K562 (cell line): ENCODE measurements around the gene MTMR10. TPM values are rescaled to one million over a fixed set of nuclear protein-coding genes. Genes with fewer than 3 reads are reported as not detected.

ENCODE experiments used
- ATAC-seq: fragments of 200-7000 bp; cut with Tn5 transposase; 3 replicates; pipeline ENCODE4 v1.9.1; 2020; ENCODE audit warnings: moderate library complexity
- BruUV-seq: library from RNA; stranded (reverse); fragments of 400-500 nt; replicated peaks from 2 replicates; lab custom pipeline; 2021; lab: Mats Ljungman, UMichigan
- CTCF ChIA-PET: fragments of 300-600 bp; formaldehyde crosslinking; extraction: SDS; loops from one replicate; lab custom pipeline; 2021; ENCODE audit warnings: low intra/inter-chr PET ratio; lab: Yijun Ruan, JAX
- POLR2A ChIA-PET: fragments of 300-600, 350-650 bp; sonication (Branson Sonifier 250); formaldehyde crosslinking; extraction: SDS; loops from one replicate; lab custom pipeline; 2021; ENCODE audit warnings: antibody characterized with exemption, inconsistent platforms; lab: Yijun Ruan, JAX
- DNase-seq, 4 experiments: peaks; one replicate each; pipeline versions ENCODE4 v3.0.0 to v3.0.0-alpha.2; 2011 to 2018; ENCODE audit warnings: low spot score in 3 of 4, mixed read lengths in 3 of 4; ENCODE audit errors: extremely low read depth in 1 of 4
- FAIRE-seq: peaks from 2 replicates; lab custom pipeline; 2011; peaks lifted over from hg19 to GRCh38; lab: Jason Lieb, UNC
- H2AFZ ChIP-seq: 2 replicates; pipeline ENCODE4 v1.6.0; 2011; ENCODE audit warnings: low read depth, low read length, control low read depth, inconsistent platforms
- H3K27ac ChIP-seq: fragments of 200-600 bp; 3 replicates; pipeline ENCODE4 v1.8.0; 2011; ENCODE audit warnings: low read depth, mild to moderate bottlenecking, control low read depth, inconsistent platforms, low read length, moderate library complexity, mixed read lengths; ENCODE audit errors: extremely low read depth
- H3K27me3 ChIP-seq, 2 experiments: fragments of 300-600 bp in 1 of 2; 2 replicates in 1 of 2; 3 replicates in 1 of 2; pipeline versions ENCODE4 v1.6.0 to v1.8.0; 2011; ENCODE audit warnings: inconsistent platforms in 2 of 2, low read length in 2 of 2, mild to moderate bottlenecking in 1 of 2, mixed read lengths in 1 of 2, moderate library complexity in 1 of 2; ENCODE audit not compliant: control insufficient read depth in 2 of 2, insufficient read depth in 2 of 2
- H3K36me3 ChIP-seq: fragments of 300-600 bp; 3 replicates; pipeline ENCODE4 v1.8.0; 2011; ENCODE audit warnings: mild to moderate bottlenecking, low read length, inconsistent platforms; ENCODE audit not compliant: control insufficient read depth, insufficient read depth
- H3K4me1 ChIP-seq, 2 experiments: fragments of 200-600 bp in 1 of 2; replicated peaks in 1 of 2; 2 replicates in 1 of 2; 3 replicates in 1 of 2; pipeline versions ENCODE4 v1.5.1 to v1.8.0; 2011; ENCODE audit warnings: inconsistent platforms in 2 of 2, low read length in 2 of 2, mild to moderate bottlenecking in 1 of 2, mixed read lengths in 1 of 2, moderate library complexity in 1 of 2; ENCODE audit not compliant: control insufficient read depth in 2 of 2, insufficient read depth in 2 of 2
- H3K4me2 ChIP-seq: 2 replicates; pipeline ENCODE4 v1.6.1; 2011; ENCODE audit warnings: low read length, control low read depth, inconsistent platforms, mixed read lengths; ENCODE audit not compliant: insufficient read depth
- H3K4me3 ChIP-seq: fragments of 200-600 bp; sonication (generic), shearing (Covaris generic); 2 replicates; pipeline ENCODE4 v1.5.1; 2016; ENCODE audit warnings: control low read depth, inconsistent platforms
- H3K79me2 ChIP-seq: fragments of 200-600 bp; 3 replicates; pipeline ENCODE4 v1.8.0; 2011; ENCODE audit warnings: low read length, inconsistent platforms; ENCODE audit not compliant: control insufficient read depth, insufficient read depth
- H3K9ac ChIP-seq, 2 experiments: 2 replicates each; pipeline versions ENCODE4 v1.6.0 to v1.6.1; 2011; ENCODE audit warnings: low read depth in 2 of 2, low read length in 2 of 2, control low read depth in 1 of 2, inconsistent platforms in 1 of 2, mild to moderate bottlenecking in 1 of 2, mixed read lengths in 1 of 2; ENCODE audit not compliant: insufficient read depth in 1 of 2
- H3K9me1 ChIP-seq: one replicate; pipeline ENCODE4 v1.6.0; 2011; ENCODE audit warnings: inconsistent platforms, mild to moderate bottlenecking, low read length, moderate library complexity; ENCODE audit not compliant: control insufficient read depth, insufficient read depth
- H3K9me3 ChIP-seq: replicated peaks from 2 replicates; pipeline ENCODE4 v1.5.1; 2011; ENCODE audit warnings: low read depth, low read length, inconsistent platforms; ENCODE audit not compliant: control insufficient read depth, insufficient read depth
- H4K20me1 ChIP-seq: replicated peaks from 2 replicates; pipeline ENCODE4 v1.6.1; 2011; ENCODE audit warnings: low read length, inconsistent platforms, mixed read lengths; ENCODE audit not compliant: control insufficient read depth, insufficient read depth
- GATAD2B ChIP-seq: fragments of 450-650 bp; IDR thresholded peaks from 2 replicates; pipeline ENCODE4 v1.6.1; 2017; ENCODE audit warnings: mild to moderate bottlenecking, borderline replicate concordance
- GTF3C2 ChIP-seq: IDR thresholded peaks from 3 replicates; pipeline ENCODE4 v1.6.1; 2011; ENCODE audit warnings: borderline replicate concordance, mild to moderate bottlenecking, moderate library complexity; ENCODE audit not compliant: insufficient read length; ENCODE audit errors: extremely low read depth
- HEY1 ChIP-seq: fragments of 250-450 bp; sonication (Bioruptor Pico); IDR thresholded peaks from 2 replicates; pipeline ENCODE4 v1.5.0; 2020; ENCODE audit warnings: mild to moderate bottlenecking, moderate library complexity, borderline replicate concordance
- IRF2 ChIP-seq: sonication (generic); formaldehyde crosslinking; IDR thresholded peaks from 2 replicates; pipeline ENCODE4 v1.8.1; 2022; ENCODE audit warnings: mild to moderate bottlenecking, missing genetic modification reagents
- MCM3 ChIP-seq: fragments of 450-650 bp; IDR thresholded peaks from 2 replicates; pipeline ENCODE4 v1.6.1; 2016
- NKRF ChIP-seq: fragments of 450-650 bp; IDR thresholded peaks from 2 replicates; pipeline ENCODE4 v1.6.1; 2016; ENCODE audit warnings: borderline replicate concordance
- SNAPC5 ChIP-seq: fragments of 250-450 bp; sonication (Bioruptor Pico); IDR thresholded peaks from 2 replicates; pipeline ENCODE4 v1.8.0; 2021; ENCODE audit warnings: moderate library complexity, mild to moderate bottlenecking, inconsistent platforms
- TOE1 ChIP-seq, 2 experiments: fragments of 450-650 bp in 1 of 2; sonication (generic) in 1 of 2; formaldehyde crosslinking in 1 of 2; IDR thresholded peaks; 2 replicates each; pipeline versions ENCODE4 v1.7.1 to v1.8.0; 2016 to 2022; ENCODE audit warnings: borderline replicate concordance in 2 of 2, mild to moderate bottlenecking in 2 of 2, antibody characterized with exemption in 1 of 2, inconsistent platforms in 1 of 2, low read depth in 1 of 2, missing genetic modification reagents in 1 of 2, moderate library complexity in 1 of 2
- ZBTB49 ChIP-seq: sonication (generic); formaldehyde crosslinking; IDR thresholded peaks from 2 replicates; pipeline ENCODE4 v1.8.0; 2022; ENCODE audit warnings: missing genetic modification reagents, mild to moderate bottlenecking, borderline replicate concordance
- ZNF24 ChIP-seq: fragments of 450-650 bp; IDR thresholded peaks from 2 replicates; pipeline ENCODE4 v1.6.1; 2016
- ZNF431 ChIP-seq: sonication (generic); formaldehyde crosslinking; IDR thresholded peaks from 2 replicates; pipeline ENCODE4 v1.8.0; 2022; ENCODE audit warnings: mild to moderate bottlenecking, missing genetic modification reagents
- ZNF639 ChIP-seq, 2 experiments: fragments of 200-800 bp in 1 of 2; sonication (Bioruptor generic) in 1 of 2; sonication (generic) in 1 of 2; formaldehyde crosslinking in 1 of 2; IDR thresholded peaks in 1 of 2; conservative IDR thresholded peaks in 1 of 2; 2 replicates each; pipeline versions ENCODE4 v1.5.0 to v1.6.1; 2016 to 2020; ENCODE audit warnings: missing compliant biosample characterization in 1 of 2, missing genetic modification characterization in 1 of 2, missing genetic modification reagents in 1 of 2
- WGBS: fragments of 100-300 bp; shearing (Covaris generic); methylation state at CpG from one replicate; pipeline ENCODE4 v1.1.6; 2016; ENCODE audit warnings: low coverage, mixed read lengths; ENCODE audit not compliant: insufficient coverage; ENCODE audit errors: missing lambda C conversion rate; 5-methylcytosine and 5-hydroxymethylcytosine counted together
- in situ Hi-C: fragments of 300-500 bp; cut with MboI; formaldehyde crosslinking; loops from 4 replicates; pipeline ENCODE4 v1.15.0; 2018; ENCODE audit warnings: inconsistent platforms, mixed read lengths
- intact Hi-C: fragments of 100-400 bp; cut with micrococcal nuclease; formaldehyde crosslinking; loops from 2 replicates; pipeline ENCODE4 v1.14.2; 2022
- polyA plus RNA-seq, 8 experiments: library from polyadenylated mRNA; depleted of rRNA in 4 of 8; stranded (reverse) in 5 of 8; unstranded in 3 of 8; fragments of >200 nt; fragmentation: Nextera tagmentation in 2 of 8; fragmentation: Illumina TruSeq in 1 of 8; extraction: Ambion mirVana in 2 of 8; extraction: Trizol in 1 of 8; gene quantifications; 2 replicates each; pipeline versions ENCODE4 v1.2.1 to v1.2.3, GENCODE V29; 2011 to 2014; ENCODE audit warnings: inconsistent platforms in 1 of 8, missing spikeins in 1 of 8
- total RNA-seq, 7 experiments: library from RNA; depleted of rRNA in 6 of 7; stranded (reverse); fragments of >200 nt in 6 of 7; fragmentation: Illumina TruSeq in 2 of 7; extraction: Trizol in 2 of 7; gene quantifications; 2 replicates each; pipeline versions ENCODE4 v1.2.1 to v1.2.3, GENCODE V29; 2011 to 2021; ENCODE audit warnings: low replicate concordance in 1 of 7

Gene MTMR10
- total and polyA plus RNA-seq, 9 of the 15 experiments (the other 6 are each of a cell fraction or from before 2014, with no cell fraction given): 1.6 to 6.8 (median 4.8) TPM

- POLR2A ChIA-PET: interaction anchor here (1.0 kb wide), 1 partner anchor 20 kb away, joined by 4 read pairs; no protein-coding TSS in a partner anchor
- Histone ChIP-seq H3K4me2 (no peak overlapping the region), H3K9ac (no peak overlapping the region), H3K36me3 (peaks cover 68% of the 10 kb centered on the region), H3K4me1 (no peaks in the 10 kb centered on the region), H3K27me3 (no peaks in the 10 kb centered on the region), H2AFZ (no peak overlapping the region), H3K9me1 (no peaks in the 10 kb centered on the region), H3K9me3 (no peaks in the 10 kb centered on the region), H3K27ac (no peak overlapping the region), H3K79me2 (no peaks in the 10 kb centered on the region), H4K20me1 (no peaks in the 10 kb centered on the region), H3K4me3 (no peak overlapping the region)
- CTCF ChIA-PET: no interaction called here
- ATAC-seq (no peak), FAIRE-seq (no peak), DNase-seq (no peak)
- WGBS: 76% methylated on average over 1 of the region's 1 CpG
- intact Hi-C loops: no loop called here
- BruUV-seq: no TSS peak
- in situ Hi-C loops: no loop called here
- TF ChIP-seq ZNF431 (CRISPR knock-in tag) (no peak), GTF3C2 (no peak), HEY1 (CRISPR knock-in tag) (no peak), ZNF639 (CRISPR knock-in tag; conservative IDR thresholded peaks at IDR 0.05 in 1 of 2, IDR thresholded peaks at IDR 0.05 in 1 of 2) (no peak), GATAD2B (no peak), IRF2 (no peak), SNAPC5 (no peak), TOE1 (IDR thresholded peaks at IDR 0.05; ENCODE audit: borderline replicate concordance) (no peak), TOE1 (CRISPR knock-in tag; IDR thresholded peaks at IDR 0.05; ENCODE audit: borderline replicate concordance, low read depth) (no peak), ZBTB49 (no peak), NKRF (no peak), ZNF24 (no peak), MCM3 (no peak)
Measured at GRCh38 chr15:30917675-30918074, 73.8 kb downstream of the MTMR10 start.
